GM18867 (cell line): ENCODE data around the gene EFCAB11.
A peak's percentile ranks its signal among the peaks of the same experiment; 100 is the strongest.

Experiments used
- ATAC-seq: cut with Tn5 transposase; IDR thresholded peaks from one replicate; pipeline ENCODE4 v1.9.1; 2021; ENCODE audit warnings: mild to moderate bottlenecking, moderate library complexity; ENCODE audit not compliant: unreplicated experiment

The EFCAB11 gene

DNA sequence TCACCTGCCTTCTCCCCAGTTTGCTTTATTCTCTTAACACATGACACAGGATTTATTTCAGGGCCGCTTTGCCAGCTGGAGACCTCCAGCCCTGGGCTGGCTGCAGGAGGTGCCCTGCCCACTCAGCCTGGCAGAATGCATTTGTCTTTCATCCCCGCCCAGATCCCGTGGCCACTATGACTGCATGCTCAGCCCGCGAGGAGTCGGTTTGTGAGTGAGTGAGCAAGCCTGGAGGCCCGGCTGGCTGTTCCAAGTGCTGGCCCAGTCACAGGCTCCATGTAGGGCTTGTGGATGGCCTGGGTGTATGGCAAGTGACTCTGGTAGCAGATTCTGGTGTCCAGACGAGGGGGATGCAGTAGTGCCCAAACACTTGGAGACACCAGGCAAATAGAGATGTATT, 3.3 kb upstream of the EFCAB11 start:
- ATAC-seq: no peak

DNA sequence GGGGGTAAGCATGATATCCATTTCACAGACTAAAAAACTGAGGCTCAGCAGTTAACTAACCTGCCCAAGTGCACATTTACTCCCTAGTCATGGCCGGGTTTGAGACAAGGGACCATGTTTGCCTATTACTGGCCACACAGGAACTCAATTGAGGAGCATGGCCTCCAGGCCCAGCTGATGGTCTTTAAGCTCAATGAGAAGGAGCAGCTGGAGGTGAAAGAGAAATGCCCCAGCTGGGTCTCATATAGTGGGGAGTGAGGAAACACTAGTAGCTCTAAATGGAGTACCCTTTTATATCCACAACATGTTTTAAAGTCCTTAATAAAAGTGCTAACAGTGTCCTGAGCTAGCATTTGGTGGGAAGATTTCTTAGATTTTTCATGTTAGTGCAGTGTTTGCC, 2.8 kb upstream of the EFCAB11 start:
- no peak for ATAC-seq

DNA sequence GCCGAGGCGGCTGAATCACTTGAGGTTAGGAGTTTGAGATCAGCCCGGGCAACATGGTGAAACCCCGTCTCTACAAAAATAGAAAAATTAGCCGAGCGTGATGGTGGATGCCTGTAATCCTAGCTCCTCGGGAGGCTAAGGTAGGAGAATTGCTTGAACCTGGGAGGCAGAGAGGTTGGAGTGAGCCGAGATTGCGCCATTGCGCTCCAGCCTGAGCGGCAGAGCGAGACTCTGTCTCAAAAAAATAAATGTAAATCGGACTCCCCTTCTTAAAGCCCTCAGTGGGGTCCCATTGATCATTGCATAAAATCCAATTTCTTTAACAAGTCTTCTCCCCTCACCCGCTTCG, 2.1 kb upstream of the EFCAB11 start:
- no peak for ATAC-seq

DNA sequence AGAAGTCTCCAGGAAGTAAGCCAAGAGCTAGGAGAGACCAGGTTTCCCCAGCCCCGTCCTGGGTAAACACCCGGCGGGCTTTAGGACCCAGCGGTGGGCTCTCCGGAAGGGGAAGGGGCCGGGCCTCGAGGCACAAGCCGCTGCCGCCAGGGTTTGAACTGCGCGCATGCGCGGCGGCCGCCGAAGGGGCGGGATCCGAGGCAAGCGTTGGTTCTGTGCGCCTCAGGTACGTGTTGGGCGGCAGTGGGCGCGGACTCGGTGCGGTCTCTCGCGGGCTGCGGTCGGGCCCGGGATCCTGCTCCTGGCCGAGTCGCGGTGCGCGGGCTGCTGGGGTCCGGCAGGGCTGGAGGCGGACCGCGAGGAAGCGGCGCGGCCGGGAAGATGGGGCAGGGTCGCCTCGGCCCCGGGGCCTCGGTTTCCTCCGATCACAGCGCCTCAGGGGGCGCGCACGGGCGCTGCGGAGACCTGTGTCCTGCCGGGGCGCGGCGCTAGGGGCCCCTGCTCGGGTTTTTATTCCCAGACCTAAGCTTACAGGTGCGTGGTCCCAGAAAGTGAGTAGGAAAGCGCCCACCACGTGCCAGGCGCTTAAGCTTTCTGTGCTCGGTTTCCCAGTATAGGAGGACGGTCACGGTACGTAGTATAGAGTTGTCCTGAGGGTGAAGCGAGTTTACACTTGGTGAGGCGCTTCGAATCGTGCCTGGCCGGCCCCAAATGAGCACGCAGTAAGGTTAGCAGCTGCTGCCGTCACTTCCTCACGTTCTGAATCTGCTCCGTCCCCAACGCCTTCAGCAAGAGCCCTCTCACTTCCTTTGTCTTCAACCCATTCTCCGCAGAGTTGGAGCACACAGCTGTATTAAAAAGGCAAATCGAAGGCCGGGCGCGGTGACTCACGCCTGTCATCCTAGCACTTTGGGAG, 1.5 kb upstream of the EFCAB11 start, which contains the start of gene TDP1:
TDP1 (plus strand) TSS at position 183 of the 916 bp plus-strand sequence. CDS start 7,188 bp downstream, outside the sequence.
- peak; percentile 65 for ATAC-seq

DNA sequence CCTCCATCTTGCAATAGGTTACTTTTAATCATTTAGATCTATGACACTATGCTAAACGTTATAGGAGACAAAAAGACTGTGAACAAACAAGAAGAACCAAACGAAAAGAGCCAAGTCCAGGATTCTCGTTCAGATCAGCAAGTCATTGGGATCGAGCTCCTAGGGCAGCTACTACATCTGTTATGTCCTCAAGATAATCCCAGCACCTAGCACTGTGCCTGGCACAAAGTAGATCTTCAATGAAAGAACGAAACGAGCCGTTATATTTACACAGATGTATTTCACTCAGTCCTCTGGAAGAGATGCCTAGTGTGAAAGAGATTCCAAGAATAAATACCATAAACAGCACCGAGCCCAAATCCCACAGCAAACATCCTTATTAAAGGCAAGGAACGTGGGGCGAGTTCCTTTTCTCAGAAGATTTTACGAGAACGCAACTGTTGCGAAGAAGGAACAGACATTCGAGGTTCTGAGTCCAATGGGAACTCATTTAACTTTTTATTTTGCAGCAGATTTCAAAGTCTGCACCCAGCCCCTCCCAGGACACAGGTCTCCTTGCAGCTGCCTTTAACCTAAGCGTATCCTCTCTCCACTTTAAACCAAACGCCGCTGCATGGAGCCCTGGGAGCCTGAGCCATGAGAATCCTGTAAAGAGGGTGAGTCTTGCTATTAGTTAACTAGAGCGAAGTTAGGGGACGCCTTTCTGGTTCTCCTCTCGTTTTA, 653 bp upstream of the EFCAB11 start:
- peak; percentile 19 for ATAC-seq

DNA sequence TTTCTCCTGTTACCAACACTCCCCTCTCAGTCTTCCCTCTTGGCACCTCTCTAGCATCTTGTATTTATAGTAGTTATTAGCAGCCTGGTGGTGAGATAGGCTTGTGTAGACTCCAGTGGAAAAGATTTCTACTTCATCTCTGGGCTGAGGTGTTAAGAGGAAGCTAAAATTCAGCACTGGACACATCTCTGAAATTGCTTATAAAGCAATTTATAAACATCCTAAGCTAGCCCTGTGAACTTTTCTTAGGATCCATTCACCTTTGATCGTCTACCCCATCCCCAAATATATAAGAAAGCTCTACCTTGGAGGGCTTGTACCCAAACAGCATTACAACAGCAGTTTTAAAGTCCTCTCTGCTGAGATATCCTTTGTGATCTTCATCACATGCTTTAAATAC, 928 bp downstream of the EFCAB11 start:
- no peak for ATAC-seq

DNA sequence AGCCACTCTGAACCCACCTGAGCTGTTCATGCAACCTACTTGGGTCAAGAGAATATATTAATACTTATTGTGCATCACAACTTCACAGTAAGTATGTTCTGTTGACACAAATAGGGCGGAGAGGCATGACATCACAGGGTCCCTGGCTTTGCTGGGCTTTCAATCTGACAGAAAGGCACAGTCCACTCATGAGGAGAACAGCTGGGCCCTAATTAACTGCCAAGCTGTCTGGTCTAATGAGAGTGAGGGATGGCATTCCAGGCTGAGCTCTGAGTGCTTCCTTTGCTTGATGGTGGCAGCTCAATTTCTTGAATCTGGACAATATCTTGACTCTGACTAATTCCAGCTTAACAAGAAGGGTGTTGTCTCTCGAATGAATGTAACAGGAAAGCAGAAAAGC, 2.0 kb downstream of the EFCAB11 start:
- no peak for ATAC-seq

DNA sequence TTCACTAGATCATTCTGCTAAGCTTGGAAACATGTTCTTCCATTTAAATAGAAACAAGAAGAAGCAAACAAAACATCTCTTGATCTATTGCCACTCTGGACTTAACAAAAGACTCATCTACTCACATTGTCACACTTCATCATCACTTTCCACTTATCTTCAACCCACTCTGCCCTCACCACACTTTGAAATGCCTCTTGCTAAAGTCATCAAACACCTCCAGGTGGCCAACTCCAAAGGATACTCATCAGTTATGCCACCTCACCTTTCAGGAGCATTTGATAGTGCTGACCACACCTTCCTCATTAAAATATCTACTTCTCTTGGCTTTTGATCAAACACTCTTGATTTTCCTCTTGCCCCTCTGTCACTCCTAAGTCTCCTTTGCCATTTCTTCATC, 7.2 kb downstream of the EFCAB11 start:
- ATAC-seq: no peak

DNA sequence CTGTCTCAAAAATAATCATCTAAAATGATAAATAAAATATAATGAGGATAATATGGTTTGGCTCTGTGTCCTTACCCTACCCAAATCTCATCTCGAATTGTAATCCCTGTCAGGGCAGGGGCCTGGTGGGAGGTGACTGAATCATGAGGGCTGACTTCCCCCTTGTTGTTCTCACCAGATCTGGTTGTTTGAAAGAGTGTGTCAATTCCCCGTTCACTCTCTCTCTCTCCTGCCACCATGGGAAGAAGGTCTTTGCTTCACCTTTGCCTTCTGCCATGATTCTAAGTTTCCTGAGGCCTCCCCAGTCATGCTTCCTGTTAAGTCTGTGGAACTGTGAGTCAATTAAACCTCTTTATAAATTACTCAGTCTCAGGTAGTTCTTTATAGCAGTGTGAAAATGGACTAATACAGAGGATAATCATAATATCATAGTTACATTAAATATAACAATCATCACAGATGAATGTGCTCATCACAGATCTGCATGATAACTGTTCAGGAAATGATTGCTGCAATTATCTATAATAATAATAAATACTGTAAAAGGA, 12.6 kb downstream of the EFCAB11 start:
- ATAC-seq: no peak

DNA sequence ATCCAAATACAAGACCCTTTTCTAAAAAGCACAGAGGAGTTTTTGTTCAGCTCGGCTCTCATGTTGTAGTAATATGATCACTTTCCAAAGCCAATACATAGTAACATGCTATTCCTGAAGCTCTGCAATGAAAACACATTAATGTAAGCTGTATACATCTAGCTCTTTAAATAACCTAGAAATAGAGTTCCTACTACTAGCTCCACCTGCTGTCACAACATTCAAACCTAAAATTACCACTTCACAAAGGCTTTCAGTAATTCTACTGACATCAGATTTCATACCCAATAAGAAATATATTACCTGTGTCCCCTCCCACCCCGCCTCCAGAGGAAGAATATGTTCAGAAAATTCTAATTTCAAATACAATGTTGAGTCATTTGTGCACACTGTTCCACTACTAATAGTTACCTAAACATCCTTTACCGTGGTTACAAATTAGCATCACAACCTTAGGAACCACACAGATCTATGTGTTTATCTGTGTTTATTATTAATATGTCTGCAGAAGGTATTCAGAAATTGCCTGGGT, 17.8 kb downstream of the EFCAB11 start:
- ATAC-seq: no peak

DNA sequence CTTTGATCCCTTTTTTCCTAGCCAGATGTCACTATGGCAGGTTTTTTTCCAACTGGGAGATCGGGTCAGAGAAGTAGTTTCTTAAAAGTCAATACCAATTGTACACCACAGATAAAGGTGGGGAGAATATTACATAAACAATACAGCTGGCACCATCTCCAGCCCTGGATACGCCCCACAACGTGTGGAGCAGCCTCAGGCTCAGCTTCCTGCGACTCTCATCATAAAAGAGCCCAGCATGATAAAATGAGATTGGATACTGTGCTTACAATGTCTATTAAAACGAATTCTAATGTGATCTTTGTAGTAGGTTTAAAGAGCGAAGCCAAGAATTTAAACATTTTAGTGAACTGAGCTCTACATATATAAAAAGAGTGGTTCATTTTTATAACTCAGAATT, 21.5 kb downstream of the EFCAB11 start:
- no peak for ATAC-seq

DNA sequence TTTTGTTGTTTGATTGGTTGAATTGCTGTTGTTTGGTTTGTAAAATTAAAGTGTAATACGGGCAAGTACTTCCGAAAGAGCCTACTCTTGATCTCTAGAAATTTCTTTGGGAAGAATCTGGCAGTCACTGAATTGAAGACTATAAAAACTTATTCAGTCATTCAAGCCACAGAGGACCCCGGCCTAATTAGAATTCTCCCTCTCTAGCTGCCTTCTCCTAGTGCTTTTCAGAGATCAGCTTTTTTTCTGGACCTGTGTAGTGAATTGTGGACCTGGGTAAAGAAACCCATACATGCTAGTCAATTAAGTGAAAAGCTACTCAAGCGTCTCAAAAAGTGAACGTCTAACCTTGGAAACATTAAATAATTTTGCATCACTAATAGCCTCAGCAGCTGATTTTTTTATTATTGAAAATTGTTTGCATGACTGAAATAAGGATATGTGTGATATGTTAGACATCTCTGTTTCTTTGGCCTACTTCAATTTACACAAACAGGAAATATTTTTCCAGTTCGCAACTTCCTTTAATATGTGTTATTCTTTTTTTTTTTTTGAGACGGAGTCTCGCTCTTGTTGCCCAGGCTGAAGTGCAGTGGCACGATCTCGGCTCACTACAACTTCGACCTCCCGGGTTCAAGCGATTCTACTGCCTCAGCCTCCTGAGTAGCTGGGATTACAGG, 27.2 kb downstream of the EFCAB11 start:
- ATAC-seq: no peak

DNA sequence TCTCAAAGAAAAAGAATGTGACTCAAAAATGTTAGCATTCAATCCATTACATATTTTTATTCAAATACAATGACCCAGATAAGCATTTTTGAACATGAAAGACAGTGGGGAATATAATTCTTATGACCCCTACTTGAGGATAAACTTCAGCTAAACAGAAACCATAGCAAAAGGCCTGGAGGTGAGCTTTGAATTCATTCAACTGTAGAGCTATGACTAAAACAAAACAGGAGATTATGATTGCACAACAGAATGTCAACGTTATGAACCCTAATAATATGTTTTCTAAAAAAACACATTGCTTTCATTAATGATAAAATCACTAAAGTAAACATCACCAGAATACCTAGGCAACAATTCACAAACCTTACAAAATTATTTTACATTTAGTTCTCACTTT, 27.8 kb downstream of the EFCAB11 start:
- no peak for ATAC-seq

DNA sequence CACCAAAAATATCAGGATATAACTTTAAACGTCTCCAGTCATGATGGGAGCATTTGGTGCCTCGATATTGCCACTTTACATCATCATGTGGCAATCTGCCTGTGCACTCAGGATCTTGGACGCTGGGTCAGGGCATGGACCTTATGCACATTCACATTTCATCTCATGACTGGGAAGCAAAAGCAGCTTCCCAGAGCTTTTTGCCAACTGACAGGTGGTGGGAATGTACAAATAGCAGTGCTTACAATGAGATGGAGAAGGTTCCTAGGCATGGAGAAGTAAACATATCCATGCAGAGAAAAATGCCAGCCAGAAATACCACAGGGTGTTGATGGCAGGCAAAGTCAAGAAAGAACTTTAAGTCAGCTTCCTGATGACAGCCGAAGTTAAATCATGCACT, 30.3 kb downstream of the EFCAB11 start:
- no peak for ATAC-seq

DNA sequence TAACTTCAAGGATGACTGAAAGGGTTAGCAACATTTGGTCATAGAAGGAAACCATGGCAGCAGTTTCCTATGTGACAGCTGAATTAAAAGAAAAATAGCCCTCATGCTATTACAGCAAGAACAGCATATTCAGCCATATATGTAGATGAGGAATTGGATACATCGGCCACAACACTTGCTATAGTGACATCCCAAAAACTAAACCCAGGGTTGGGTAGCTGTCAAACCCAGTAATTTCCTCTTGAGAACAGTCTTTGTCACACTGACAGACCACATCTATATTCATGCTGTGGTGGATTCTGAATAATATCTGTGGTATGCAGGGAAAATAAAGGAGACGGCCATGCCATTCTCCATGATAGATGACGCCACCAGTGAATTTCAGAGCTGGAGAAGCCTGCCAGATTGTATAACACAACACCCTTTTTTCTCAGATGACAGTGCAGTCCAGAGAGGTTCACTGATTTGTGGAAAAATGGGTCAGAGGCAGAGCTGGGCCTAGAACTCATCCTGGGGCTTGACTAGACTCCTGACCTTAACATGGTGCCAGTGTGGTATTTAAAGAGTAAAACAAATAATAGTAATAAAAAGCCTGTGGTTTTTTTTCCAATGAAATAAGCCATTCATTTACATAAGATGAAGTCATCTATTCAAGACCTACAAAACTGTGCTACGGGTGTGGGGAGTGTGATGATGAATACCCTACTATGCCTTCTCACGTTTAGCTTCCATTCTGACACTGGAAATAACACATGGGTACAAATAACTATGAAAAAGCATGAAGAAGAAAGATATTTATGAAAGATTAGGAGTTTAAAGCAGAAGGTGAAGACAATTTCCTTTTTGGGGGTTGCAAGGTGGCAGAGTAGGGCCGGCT, 32.3 kb downstream of the EFCAB11 start:
- no peak for ATAC-seq

DNA sequence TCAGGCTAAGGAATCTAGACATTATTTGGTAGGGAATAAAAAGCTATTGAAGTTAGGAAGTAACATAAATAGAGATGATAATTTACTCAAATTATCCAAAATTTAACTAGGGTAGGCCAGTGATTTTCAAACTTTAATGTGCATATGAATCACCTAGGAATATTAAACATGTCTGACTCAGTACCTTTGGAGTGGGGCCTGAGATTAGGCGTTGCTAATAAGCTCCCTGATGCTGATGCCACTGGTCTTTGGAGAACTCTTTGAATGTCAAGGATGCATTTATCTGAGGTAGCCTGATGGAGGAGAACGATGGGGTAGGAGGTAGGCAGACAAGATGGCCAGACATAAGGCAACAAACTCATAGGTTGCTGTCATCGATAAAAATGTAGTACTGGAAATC, 33.2 kb downstream of the EFCAB11 start:
- no peak for ATAC-seq

DNA sequence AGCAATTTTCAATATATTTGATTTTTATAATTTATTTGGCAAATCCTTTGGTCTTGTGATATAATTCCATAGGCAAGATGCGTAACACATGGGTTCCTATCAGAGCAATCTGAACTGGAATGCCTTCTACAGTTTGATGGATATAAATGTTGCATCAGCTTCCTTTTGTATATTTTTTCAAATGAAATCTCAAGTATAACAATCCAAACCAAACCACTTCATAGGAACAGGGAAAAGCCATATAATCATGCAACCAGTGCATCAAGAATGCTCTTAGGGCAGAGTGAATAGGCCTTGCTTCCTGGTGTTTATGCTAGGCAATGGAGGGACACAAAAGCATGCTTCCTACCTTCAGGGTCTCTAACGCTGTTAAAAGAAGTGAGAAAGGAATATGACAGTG, 34.5 kb downstream of the EFCAB11 start:
- ATAC-seq: no peak

DNA sequence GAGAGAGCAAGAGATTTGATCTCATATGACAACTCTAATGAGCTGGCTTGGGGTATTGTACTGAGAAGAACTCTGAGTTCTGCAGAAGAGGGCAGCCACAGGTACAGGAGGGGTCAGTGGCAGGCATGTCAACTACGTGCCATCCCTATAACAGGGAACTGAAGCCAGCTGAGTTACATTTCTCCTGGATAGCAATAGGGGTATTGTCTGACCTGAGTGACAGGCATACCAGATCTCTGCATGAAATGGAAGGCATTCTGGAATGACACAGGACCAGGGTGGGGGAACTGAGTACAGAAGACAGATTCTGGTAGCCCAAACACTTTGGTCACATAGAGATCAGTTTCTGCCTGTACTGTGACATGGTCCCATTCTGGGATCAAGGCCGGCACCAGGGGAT, 35.8 kb downstream of the EFCAB11 start:
- no peak for ATAC-seq

DNA sequence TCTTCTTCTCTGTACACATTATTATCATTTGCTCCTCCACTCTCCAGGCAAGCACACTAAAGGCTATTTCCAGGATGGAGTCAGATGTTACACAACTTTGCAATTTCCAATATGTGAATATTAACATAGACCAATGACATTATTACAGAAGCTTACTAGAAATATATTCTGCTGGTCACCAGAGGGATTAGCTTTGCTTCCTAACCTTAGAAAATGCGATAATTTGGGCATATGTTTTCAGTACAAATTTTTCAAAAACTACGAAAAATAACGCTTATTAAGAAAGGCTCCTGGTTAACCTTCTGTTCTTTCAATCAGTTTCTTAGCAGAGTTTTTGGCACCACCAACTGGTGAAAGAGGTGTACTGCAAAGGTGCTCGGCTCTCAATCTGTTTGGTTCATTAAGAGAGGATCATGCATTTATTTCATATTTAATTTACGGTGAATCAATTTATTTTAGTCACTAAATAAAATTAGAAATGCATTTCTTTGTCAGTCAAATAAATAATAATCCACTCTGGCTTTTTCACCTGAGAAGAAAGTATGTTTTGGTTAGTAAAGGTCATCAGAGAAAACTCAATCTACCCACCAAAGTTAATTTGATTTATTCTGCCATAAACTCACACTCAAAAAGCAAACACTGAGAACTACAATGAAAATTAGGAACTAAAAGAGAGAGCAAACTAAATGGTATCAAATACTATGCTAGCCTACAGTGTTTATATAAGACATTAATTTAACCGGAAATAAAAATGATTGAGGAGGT, 39.2 kb downstream of the EFCAB11 start:
- no peak for ATAC-seq
